ENCODE results near the gene CLPX.
"Not testable (repeated sequence)": the region's sequence is repeated elsewhere in the genome, so short reads cannot be mapped to it uniquely, and the experiment has no call there.

The CLPX gene

DNA sequence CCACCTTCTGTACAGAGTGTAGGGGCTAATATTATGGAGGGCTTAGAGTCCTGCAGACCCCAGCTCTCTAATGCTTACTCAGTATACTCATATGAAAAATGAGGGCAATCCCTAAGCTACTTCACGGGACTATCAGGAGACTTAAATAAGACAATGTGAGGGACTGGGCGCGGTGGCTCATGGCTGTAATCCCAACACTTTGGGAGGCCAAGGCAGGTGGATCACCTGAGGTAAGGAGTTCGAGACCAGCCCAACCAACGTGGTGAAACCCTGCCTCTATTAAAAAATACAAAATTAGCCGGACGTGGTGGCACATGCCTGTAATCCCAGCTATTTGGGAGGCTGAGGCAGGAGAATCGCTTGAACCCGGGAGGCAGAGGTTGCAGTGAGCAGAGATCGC is 85.3 kb downstream of the CLPX start:
- DNase-seq = not testable (repeated sequence)

GRCh38 chr15:65099336-65099735 is 85.8 kb downstream of the CLPX start:
- DNase-seq = no peak
